SK-N-SH treated with all-trans-retinoic acid at 6 μM for 48 hours (cell line): ENCODE results near the gene ACSL1.
"Not testable (repeated sequence)": the region's sequence is repeated elsewhere in the genome, so short reads cannot be mapped to it uniquely, and the experiment has no call there.

ENCODE experiments used
- ATAC-seq: fragments of 200-7000 bp; cut with Tn5 transposase; 3 replicates; pipeline ENCODE4 v1.9.1; 2020; ENCODE audit warnings: mild to moderate bottlenecking, moderate library complexity
- ARNTL ChIP-seq: fragments of 450-650 bp; formaldehyde crosslinking; IDR thresholded peaks from 2 replicates; pipeline ENCODE4 v1.5.0; 2020; ENCODE audit warnings: low read depth, mild to moderate bottlenecking, moderate library complexity, borderline replicate concordance
- BACH2 ChIP-seq: fragments of 250-450 bp; sonication (Bioruptor Pico); IDR thresholded peaks from 2 replicates; pipeline ENCODE4 v1.9.0; 2021; ENCODE audit warnings: mild to moderate bottlenecking, borderline replicate concordance
- CSDC2 ChIP-seq: fragments of 250-450 bp; sonication (Bioruptor Pico); IDR thresholded peaks from 2 replicates; pipeline ENCODE4 v1.5.0; 2020; ENCODE audit warnings: mild to moderate bottlenecking, moderate library complexity
- ESRRG ChIP-seq: fragments of 250-450 bp; sonication (Bioruptor Pico); IDR thresholded peaks from 2 replicates; pipeline ENCODE4 v1.6.1; 2021; ENCODE audit warnings: mild to moderate bottlenecking
- GLIS3 ChIP-seq: fragments of 250-450 bp; sonication (Bioruptor Pico); IDR thresholded peaks from 2 replicates; pipeline ENCODE4 v1.5.0; 2020; ENCODE audit warnings: mild to moderate bottlenecking, moderate library complexity
- ISL1 ChIP-seq: fragments of 250-450 bp; sonication (Bioruptor Pico); IDR thresholded peaks from 2 replicates; pipeline ENCODE4 v2.1.2; 2022; ENCODE audit warnings: mild to moderate bottlenecking, moderate library complexity
- SNAI2 ChIP-seq: fragments of 250-450 bp; sonication (Bioruptor Pico); IDR thresholded peaks from 2 replicates; pipeline ENCODE4 v1.5.0; 2020; ENCODE audit warnings: mild to moderate bottlenecking, moderate library complexity
- TCF4 ChIP-seq: fragments of 250-450 bp; sonication (Bioruptor Pico); IDR thresholded peaks from 2 replicates; pipeline ENCODE4 v1.8.0; 2021; ENCODE audit warnings: mild to moderate bottlenecking, moderate library complexity, borderline replicate concordance
- TOX ChIP-seq: fragments of 250-450 bp; sonication (Bioruptor Pico); IDR thresholded peaks from 2 replicates; pipeline ENCODE4 v1.8.0; 2021; ENCODE audit warnings: mild to moderate bottlenecking, moderate library complexity, borderline replicate concordance
- ZC3H10 ChIP-seq: fragments of 250-450 bp; sonication (Bioruptor Pico); IDR thresholded peaks from 2 replicates; pipeline ENCODE4 v1.5.1; 2021; ENCODE audit warnings: mild to moderate bottlenecking, moderate library complexity
- ZFP3 ChIP-seq: fragments of 250-450 bp; sonication (Bioruptor Pico); IDR thresholded peaks from 2 replicates; pipeline ENCODE4 v1.5.0; 2020; ENCODE audit warnings: mild to moderate bottlenecking, moderate library complexity
- ZFP30 ChIP-seq: fragments of 450-650 bp; formaldehyde crosslinking; IDR thresholded peaks from 2 replicates; pipeline ENCODE4 v1.5.0; 2022; ENCODE audit warnings: mild to moderate bottlenecking, moderate library complexity
- ZNF70 ChIP-seq: fragments of 450-650 bp; formaldehyde crosslinking; IDR thresholded peaks from 2 replicates; pipeline ENCODE4 v1.5.0; 2020; ENCODE audit warnings: mild to moderate bottlenecking, moderate library complexity
- ZNF8 ChIP-seq: fragments of 450-650 bp; formaldehyde crosslinking; IDR thresholded peaks from 2 replicates; pipeline ENCODE4 v1.5.0; 2020; ENCODE audit warnings: mild to moderate bottlenecking, moderate library complexity
- TF ChIP-seq, protein P1 (sequence below): fragments of 250-450 bp; sonication (Bioruptor Pico); IDR thresholded peaks from 2 replicates; pipeline ENCODE4 v1.8.0; 2021; ENCODE audit warnings: low read depth, mild to moderate bottlenecking, moderate library complexity, borderline replicate concordance
- TF ChIP-seq, protein P2 (sequence below): fragments of 250-450 bp; sonication (Bioruptor Pico); IDR thresholded peaks from 2 replicates; pipeline ENCODE4 v1.5.1; 2021; ENCODE audit warnings: mild to moderate bottlenecking, moderate library complexity
- TF ChIP-seq, protein P3 (sequence below): fragments of 250-450 bp; sonication (Bioruptor Pico); IDR thresholded peaks from 2 replicates; pipeline ENCODE4 v1.5.0; 2020; ENCODE audit warnings: mild to moderate bottlenecking, moderate library complexity
- TF ChIP-seq, protein P4 (sequence below): fragments of 250-450 bp; sonication (Bioruptor Pico); IDR thresholded peaks from 2 replicates; pipeline ENCODE4 v1.8.0; 2020; ENCODE audit warnings: mild to moderate bottlenecking, moderate library complexity, borderline replicate concordance
- TF ChIP-seq, protein P5 (sequence below): fragments of 250-450 bp; sonication (Bioruptor Pico); IDR thresholded peaks from 2 replicates; pipeline ENCODE4 v1.5.1; 2020; ENCODE audit warnings: low read depth, mild to moderate bottlenecking, moderate library complexity

Gene ACSL1

DNA sequence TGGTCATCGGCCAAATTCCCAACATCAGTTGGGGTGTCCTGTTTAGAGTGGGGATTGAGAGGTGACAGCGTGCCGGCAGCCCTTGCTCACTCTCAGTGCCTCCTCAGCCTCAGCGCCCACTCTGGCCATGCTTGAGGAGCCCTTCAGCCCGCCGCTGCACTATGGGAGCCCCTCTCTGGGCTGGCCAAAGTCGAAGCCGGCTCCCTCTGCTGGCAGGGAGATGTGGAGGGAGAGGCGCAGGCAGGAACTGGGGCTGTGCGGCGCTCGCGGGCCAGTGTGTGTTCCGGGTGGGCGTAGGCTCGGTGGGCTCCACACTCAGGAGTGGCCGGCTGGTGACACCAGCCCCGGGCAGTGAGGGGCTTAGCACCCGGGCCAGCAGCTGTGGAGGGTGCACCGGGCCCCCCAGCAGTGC, 84.8 kb downstream of the ACSL1 start (continued):
- TF ChIP-seq, protein P1, sequence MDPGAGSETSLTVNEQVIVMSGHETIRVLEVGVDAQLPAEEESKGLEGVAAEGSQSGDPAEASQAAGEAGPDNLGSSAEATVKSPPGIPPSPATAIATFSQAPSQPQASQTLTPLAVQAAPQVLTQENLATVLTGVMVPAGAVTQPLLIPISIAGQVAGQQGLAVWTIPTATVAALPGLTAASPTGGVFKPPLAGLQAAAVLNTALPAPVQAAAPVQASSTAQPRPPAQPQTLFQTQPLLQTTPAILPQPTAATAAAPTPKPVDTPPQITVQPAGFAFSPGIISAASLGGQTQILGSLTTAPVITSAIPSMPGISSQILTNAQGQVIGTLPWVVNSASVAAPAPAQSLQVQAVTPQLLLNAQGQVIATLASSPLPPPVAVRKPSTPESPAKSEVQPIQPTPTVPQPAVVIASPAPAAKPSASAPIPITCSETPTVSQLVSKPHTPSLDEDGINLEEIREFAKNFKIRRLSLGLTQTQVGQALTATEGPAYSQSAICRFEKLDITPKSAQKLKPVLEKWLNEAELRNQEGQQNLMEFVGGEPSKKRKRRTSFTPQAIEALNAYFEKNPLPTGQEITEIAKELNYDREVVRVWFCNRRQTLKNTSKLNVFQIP = no peak
- TF ChIP-seq ZFP3 (CRISPR knock-in tag) (no peak), ZC3H10 (CRISPR knock-in tag) (no peak), ISL1 (no peak)
- TF ChIP-seq, protein P2, sequence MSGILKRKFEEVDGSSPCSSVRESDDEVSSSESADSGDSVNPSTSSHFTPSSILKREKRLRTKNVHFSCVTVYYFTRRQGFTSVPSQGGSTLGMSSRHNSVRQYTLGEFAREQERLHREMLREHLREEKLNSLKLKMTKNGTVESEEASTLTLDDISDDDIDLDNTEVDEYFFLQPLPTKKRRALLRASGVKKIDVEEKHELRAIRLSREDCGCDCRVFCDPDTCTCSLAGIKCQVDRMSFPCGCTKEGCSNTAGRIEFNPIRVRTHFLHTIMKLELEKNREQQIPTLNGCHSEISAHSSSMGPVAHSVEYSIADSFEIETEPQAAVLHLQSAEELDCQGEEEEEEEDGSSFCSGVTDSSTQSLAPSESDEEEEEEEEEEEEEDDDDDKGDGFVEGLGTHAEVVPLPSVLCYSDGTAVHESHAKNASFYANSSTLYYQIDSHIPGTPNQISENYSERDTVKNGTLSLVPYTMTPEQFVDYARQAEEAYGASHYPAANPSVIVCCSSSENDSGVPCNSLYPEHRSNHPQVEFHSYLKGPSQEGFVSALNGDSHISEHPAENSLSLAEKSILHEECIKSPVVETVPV (CRISPR knock-in tag) = no peak

DNA sequence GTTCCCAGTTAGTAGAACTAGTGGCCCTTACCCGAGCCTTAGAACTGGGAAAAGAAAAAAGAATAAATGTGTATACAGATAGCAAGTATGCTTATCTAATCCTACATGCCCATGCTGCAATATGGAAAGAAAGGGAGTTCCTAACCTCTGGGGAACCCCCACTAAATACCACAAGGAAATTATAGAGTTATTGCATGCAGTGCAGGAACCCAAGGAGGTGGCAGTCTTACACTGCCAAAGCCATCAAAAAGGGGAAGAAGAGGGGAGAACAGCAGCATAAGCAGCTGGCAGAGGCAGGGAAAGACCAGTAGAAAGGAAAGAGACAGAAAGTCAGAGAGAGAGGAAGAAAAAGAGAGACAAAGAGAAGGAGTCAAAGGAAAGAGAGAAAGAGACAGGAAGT, 86.2 kb downstream of the ACSL1 start:
- not testable (repeated sequence) for ATAC-seq

DNA sequence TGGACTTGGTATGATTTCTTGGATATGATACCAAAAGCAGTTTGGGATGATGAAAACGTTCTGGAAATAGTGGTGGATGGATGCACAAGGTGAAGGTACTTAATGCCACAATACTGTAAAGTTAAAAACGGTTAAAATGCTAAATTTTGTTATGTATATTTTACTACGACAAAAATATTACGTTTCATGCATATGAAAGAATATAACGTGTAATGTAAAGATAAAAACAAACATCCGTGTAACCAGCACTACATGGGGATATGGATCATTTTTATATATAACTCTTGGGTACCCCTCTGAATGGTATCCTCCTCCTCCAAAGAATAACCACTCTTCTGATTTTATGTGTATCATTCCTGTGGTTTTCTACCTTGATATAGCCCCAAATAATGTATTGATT, 91.0 kb downstream of the ACSL1 start:
- TF ChIP-seq ZNF8 (CRISPR knock-in tag) (no peak), BACH2 (CRISPR knock-in tag) (no peak), SNAI2 (no peak), ESRRG (no peak), TCF4 (CRISPR knock-in tag) (no peak), GLIS3 (no peak), ARNTL (CRISPR knock-in tag) (no peak), ISL1 (no peak), ZFP30 (no peak), CSDC2 (CRISPR knock-in tag) (no peak), ZNF70 (CRISPR knock-in tag) (no peak), TOX (no peak), ZC3H10 (CRISPR knock-in tag) (no peak)
- TF ChIP-seq, protein P3, sequence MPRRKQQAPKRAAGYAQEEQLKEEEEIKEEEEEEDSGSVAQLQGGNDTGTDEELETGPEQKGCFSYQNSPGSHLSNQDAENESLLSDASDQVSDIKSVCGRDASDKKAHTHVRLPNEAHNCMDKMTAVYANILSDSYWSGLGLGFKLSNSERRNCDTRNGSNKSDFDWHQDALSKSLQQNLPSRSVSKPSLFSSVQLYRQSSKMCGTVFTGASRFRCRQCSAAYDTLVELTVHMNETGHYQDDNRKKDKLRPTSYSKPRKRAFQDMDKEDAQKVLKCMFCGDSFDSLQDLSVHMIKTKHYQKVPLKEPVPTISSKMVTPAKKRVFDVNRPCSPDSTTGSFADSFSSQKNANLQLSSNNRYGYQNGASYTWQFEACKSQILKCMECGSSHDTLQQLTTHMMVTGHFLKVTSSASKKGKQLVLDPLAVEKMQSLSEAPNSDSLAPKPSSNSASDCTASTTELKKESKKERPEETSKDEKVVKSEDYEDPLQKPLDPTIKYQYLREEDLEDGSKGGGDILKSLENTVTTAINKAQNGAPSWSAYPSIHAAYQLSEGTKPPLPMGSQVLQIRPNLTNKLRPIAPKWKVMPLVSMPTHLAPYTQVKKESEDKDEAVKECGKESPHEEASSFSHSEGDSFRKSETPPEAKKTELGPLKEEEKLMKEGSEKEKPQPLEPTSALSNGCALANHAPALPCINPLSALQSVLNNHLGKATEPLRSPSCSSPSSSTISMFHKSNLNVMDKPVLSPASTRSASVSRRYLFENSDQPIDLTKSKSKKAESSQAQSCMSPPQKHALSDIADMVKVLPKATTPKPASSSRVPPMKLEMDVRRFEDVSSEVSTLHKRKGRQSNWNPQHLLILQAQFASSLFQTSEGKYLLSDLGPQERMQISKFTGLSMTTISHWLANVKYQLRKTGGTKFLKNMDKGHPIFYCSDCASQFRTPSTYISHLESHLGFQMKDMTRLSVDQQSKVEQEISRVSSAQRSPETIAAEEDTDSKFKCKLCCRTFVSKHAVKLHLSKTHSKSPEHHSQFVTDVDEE (CRISPR knock-in tag) = no peak
- TF ChIP-seq, protein P2 (CRISPR knock-in tag) = no peak
- TF ChIP-seq, protein P1 = no peak
- TF ChIP-seq, protein P4, sequence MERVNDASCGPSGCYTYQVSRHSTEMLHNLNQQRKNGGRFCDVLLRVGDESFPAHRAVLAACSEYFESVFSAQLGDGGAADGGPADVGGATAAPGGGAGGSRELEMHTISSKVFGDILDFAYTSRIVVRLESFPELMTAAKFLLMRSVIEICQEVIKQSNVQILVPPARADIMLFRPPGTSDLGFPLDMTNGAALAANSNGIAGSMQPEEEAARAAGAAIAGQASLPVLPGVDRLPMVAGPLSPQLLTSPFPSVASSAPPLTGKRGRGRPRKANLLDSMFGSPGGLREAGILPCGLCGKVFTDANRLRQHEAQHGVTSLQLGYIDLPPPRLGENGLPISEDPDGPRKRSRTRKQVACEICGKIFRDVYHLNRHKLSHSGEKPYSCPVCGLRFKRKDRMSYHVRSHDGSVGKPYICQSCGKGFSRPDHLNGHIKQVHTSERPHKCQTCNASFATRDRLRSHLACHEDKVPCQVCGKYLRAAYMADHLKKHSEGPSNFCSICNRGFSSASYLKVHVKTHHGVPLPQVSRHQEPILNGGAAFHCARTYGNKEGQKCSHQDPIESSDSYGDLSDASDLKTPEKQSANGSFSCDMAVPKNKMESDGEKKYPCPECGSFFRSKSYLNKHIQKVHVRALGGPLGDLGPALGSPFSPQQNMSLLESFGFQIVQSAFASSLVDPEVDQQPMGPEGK (CRISPR knock-in tag) = no peak
- TF ChIP-seq, protein P5, sequence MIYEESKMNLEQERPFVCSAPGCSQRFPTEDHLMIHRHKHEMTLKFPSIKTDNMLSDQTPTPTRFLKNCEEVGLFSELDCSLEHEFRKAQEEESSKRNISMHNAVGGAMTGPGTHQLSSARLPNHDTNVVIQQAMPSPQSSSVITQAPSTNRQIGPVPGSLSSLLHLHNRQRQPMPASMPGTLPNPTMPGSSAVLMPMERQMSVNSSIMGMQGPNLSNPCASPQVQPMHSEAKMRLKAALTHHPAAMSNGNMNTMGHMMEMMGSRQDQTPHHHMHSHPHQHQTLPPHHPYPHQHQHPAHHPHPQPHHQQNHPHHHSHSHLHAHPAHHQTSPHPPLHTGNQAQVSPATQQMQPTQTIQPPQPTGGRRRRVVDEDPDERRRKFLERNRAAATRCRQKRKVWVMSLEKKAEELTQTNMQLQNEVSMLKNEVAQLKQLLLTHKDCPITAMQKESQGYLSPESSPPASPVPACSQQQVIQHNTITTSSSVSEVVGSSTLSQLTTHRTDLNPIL (CRISPR knock-in tag) = no peak
- no peak for ATAC-seq
